Sigmoid colon (tissue), 4 donors: ENCODE results near the gene LASP1.

Experiments
- EP300 ChIP-seq, 4 donors: sonication (generic); formaldehyde crosslinking; IDR thresholded peaks; one replicate each; pipeline ENCODE4 v1.6.1; 2017; ENCODE audit warnings: antibody characterized with exemption in 4 of 4
- POLR2A ChIP-seq, 2 donors: fragments of 450-650 bp; IDR thresholded peaks; one replicate each; pipeline ENCODE4 v1.6.1; 2016; ENCODE audit warnings: antibody characterized with exemption in 2 of 2, mild to moderate bottlenecking in 2 of 2, moderate library complexity in 2 of 2
- TF ChIP-seq, protein P1 (sequence below), 4 experiments: fragments of 450-650 bp in 3 of 4; fragments of 200-600 bp in 1 of 4; IDR thresholded peaks; one replicate each; pipeline ENCODE4 v1.5.1; 2016 to 2019; ENCODE audit warnings: antibody characterized with exemption in 4 of 4, mild to moderate bottlenecking in 3 of 4, moderate library complexity in 2 of 4

DNA sequence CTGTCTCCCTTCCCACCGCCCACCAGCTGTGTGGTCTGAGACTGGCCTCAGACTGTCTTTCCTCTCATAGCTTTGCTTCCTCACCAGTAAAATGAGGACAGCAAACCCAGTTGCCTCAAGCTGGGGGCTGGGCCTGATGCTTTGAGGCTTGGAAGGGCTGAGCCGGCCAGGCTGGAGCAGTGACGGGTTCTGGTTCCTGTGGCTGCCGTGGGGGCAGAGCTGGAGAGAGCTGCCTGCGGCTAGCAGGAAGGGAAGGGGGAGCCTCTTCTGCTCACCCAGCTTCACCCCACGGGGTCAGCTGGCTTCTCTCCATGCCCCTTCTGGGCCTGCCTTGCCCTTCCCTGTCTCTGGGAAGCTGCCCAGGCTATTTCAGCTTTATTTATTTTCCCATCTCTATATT lies 23.7 kb downstream of the LASP1 start:
- TF ChIP-seq, protein P1, sequence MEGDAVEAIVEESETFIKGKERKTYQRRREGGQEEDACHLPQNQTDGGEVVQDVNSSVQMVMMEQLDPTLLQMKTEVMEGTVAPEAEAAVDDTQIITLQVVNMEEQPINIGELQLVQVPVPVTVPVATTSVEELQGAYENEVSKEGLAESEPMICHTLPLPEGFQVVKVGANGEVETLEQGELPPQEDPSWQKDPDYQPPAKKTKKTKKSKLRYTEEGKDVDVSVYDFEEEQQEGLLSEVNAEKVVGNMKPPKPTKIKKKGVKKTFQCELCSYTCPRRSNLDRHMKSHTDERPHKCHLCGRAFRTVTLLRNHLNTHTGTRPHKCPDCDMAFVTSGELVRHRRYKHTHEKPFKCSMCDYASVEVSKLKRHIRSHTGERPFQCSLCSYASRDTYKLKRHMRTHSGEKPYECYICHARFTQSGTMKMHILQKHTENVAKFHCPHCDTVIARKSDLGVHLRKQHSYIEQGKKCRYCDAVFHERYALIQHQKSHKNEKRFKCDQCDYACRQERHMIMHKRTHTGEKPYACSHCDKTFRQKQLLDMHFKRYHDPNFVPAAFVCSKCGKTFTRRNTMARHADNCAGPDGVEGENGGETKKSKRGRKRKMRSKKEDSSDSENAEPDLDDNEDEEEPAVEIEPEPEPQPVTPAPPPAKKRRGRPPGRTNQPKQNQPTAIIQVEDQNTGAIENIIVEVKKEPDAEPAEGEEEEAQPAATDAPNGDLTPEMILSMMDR (IDR thresholded peaks at IDR 0.05): no peak
- TF ChIP-seq POLR2A (IDR thresholded peaks at IDR 0.05): no peak
- TF ChIP-seq EP300 (IDR thresholded peaks at IDR 0.05): no peak
